Measurements from ENCODE around the gene KIRREL3. TPM values are rescaled to one million over a fixed set of nuclear protein-coding genes. Genes with fewer than 3 reads are reported as not detected.

The KIRREL3 gene
- total and polyA plus RNA-seq, 9 of the 15 experiments (the other 6 are each of a cell fraction or from before 2014, with no cell fraction given): 0.04 to 0.10 TPM; not detected in 7

DNA sequence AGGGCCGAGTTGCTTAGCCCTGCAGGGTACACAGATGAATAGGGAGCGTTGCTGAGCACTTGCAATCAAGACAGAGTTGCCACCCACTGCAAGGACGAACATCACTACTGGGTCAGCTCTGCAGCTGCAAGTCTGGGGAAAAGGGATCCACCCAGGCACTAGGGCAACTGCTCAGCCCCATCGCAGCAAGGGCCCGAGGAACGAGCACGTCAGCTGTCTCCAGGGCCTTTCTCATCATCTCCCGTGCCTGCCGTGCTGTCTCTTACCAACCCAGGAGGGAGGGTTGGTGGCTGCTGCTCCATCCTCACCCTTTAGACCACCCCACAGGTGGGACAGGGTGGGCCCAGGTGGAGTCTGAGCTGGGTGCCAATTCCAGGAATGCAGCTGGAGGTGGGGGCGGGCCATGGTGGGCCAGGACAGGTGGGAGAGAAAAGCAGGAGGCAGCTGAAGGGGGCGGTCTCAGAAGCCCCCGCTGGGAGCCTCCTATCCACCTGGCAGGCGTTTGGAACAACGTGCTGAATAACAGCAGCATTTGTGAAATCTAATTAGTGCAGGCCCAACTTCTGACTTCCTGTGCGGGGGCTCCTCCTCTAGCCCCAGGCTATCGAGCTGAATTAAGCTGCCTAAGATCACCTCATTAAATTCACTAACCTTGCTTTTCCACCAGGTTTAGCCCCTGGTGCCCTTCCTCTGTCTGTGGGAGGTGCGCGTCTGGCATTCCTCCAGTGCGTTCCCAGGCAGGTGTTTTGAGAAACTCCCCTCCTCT is 392.6 kb downstream of the KIRREL3 start:
- POLR2A ChIA-PET: interaction anchor here (0.6 to 1.2 kb wide), 3 partner anchors 13 to 382 kb away, joined by 3 to 5 read pairs (median 4); no protein-coding TSS in a partner anchor
- Histone ChIP-seq H3K79me2 (ENCODE audit: control insufficient read depth, insufficient read depth, low read length) (no peaks in the 10 kb centered on the region), H3K9ac (ENCODE audit: insufficient read depth in 1 of 2, low read depth in 2 of 2, low read length in 2 of 2) (no peak overlapping the region), H3K4me2 (ENCODE audit: insufficient read depth, low read length) (no peak overlapping the region), H3K27ac (ENCODE audit: extremely low read depth, low read depth, low read length) (no peak overlapping the region), H3K36me3 (ENCODE audit: control insufficient read depth, insufficient read depth, low read length) (no peaks in the 10 kb centered on the region), H3K4me3 (no peak overlapping the region), H3K9me3 (replicated peaks; ENCODE audit: control insufficient read depth, insufficient read depth, low read depth, low read length) (no peaks in the 10 kb centered on the region), H2AFZ (ENCODE audit: low read depth, low read length) (no peak overlapping the region), H3K4me1 (replicated peaks in 1 of 2; ENCODE audit: control insufficient read depth in 2 of 2, insufficient read depth in 2 of 2, low read length in 2 of 2) (no peaks in the 10 kb centered on the region), H4K20me1 (replicated peaks; ENCODE audit: control insufficient read depth, insufficient read depth, low read length) (0 out of 2 replicates have a peak, but pooled peaks cover 10% of the 10 kb centered on the region), H3K9me1 (ENCODE audit: control insufficient read depth, insufficient read depth, low read length) (no peaks in the 10 kb centered on the region), H3K27me3 (ENCODE audit: control insufficient read depth in 2 of 2, insufficient read depth in 2 of 2, low read length in 2 of 2) (peaks cover 8 to 25% of the 10 kb centered on the region in 2 experiments)
- CTCF ChIA-PET (ENCODE audit: low intra/inter-chr PET ratio): interaction anchor here (1.7 kb wide), 1 partner anchor 382 kb away, joined by 6 read pairs; no protein-coding TSS in a partner anchor
- 1% methylated on average over 18 of the region's 19 CpGs for WGBS (ENCODE audit: insufficient coverage, low coverage, missing lambda C conversion rate)
- in situ Hi-C loops (cut with MboI) (no loop called here), intact Hi-C loops (cut with micrococcal nuclease) (loop anchor here (1.0 to 10.0 kb wide), 2 partner anchors 163 to 382 kb away; no protein-coding TSS in a partner anchor)
- TF ChIP-seq, protein P1, sequence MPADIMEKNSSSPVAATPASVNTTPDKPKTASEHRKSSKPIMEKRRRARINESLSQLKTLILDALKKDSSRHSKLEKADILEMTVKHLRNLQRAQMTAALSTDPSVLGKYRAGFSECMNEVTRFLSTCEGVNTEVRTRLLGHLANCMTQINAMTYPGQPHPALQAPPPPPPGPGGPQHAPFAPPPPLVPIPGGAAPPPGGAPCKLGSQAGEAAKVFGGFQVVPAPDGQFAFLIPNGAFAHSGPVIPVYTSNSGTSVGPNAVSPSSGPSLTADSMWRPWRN (IDR thresholded peaks at IDR 0.05; ENCODE audit: low read depth): no peak
- TF ChIP-seq ATF7 (IDR thresholded peaks at IDR 0.05) (no peak), SOX6 (IDR thresholded peaks at IDR 0.05) (no peak), MEF2A (IDR thresholded peaks at IDR 0.05; ENCODE audit: control insufficient read depth, low read depth, low read length) (no peak), CBFA2T3 (IDR thresholded peaks at IDR 0.05) (no peak), ZNF165 (CRISPR knock-in tag; IDR thresholded peaks at IDR 0.05; ENCODE audit: borderline replicate concordance) (no peak)
- TF ChIP-seq, protein P2, sequence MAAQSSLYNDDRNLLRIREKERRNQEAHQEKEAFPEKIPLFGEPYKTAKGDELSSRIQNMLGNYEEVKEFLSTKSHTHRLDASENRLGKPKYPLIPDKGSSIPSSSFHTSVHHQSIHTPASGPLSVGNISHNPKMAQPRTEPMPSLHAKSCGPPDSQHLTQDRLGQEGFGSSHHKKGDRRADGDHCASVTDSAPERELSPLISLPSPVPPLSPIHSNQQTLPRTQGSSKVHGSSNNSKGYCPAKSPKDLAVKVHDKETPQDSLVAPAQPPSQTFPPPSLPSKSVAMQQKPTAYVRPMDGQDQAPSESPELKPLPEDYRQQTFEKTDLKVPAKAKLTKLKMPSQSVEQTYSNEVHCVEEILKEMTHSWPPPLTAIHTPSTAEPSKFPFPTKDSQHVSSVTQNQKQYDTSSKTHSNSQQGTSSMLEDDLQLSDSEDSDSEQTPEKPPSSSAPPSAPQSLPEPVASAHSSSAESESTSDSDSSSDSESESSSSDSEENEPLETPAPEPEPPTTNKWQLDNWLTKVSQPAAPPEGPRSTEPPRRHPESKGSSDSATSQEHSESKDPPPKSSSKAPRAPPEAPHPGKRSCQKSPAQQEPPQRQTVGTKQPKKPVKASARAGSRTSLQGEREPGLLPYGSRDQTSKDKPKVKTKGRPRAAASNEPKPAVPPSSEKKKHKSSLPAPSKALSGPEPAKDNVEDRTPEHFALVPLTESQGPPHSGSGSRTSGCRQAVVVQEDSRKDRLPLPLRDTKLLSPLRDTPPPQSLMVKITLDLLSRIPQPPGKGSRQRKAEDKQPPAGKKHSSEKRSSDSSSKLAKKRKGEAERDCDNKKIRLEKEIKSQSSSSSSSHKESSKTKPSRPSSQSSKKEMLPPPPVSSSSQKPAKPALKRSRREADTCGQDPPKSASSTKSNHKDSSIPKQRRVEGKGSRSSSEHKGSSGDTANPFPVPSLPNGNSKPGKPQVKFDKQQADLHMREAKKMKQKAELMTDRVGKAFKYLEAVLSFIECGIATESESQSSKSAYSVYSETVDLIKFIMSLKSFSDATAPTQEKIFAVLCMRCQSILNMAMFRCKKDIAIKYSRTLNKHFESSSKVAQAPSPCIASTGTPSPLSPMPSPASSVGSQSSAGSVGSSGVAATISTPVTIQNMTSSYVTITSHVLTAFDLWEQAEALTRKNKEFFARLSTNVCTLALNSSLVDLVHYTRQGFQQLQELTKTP (IDR thresholded peaks at IDR 0.05; ENCODE audit: low read depth in 1 of 2, partially characterized antibody in 2 of 2): no peak
- TF ChIP-seq, protein P3, sequence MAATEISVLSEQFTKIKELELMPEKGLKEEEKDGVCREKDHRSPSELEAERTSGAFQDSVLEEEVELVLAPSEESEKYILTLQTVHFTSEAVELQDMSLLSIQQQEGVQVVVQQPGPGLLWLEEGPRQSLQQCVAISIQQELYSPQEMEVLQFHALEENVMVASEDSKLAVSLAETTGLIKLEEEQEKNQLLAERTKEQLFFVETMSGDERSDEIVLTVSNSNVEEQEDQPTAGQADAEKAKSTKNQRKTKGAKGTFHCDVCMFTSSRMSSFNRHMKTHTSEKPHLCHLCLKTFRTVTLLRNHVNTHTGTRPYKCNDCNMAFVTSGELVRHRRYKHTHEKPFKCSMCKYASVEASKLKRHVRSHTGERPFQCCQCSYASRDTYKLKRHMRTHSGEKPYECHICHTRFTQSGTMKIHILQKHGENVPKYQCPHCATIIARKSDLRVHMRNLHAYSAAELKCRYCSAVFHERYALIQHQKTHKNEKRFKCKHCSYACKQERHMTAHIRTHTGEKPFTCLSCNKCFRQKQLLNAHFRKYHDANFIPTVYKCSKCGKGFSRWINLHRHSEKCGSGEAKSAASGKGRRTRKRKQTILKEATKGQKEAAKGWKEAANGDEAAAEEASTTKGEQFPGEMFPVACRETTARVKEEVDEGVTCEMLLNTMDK (IDR thresholded peaks at IDR 0.05; ENCODE audit: borderline replicate concordance, insufficient read depth, low read depth, low read length, poor library complexity, severe bottlenecking): no peak
- no peak for DNase-seq (ENCODE audit: extremely low read depth in 1 of 4, low spot score in 3 of 4)
- peak; percentile 12; the same call in 2 of the 3 replicates for ATAC-seq
- no peak for FAIRE-seq
- no TSS peak for BruUV-seq (replicated peaks)

All from K562 (cell line).